ENCODE measurements around the gene TAS2R39. TPM values are rescaled to one million over a fixed set of nuclear protein-coding genes. Genes with fewer than 3 reads are reported as not detected.

The TAS2R39 gene
- not detected in 5 replicates for total RNA-seq (2022; extraction: Qiagen RNA extraction; ENCODE audit: low read depth)

DNA sequence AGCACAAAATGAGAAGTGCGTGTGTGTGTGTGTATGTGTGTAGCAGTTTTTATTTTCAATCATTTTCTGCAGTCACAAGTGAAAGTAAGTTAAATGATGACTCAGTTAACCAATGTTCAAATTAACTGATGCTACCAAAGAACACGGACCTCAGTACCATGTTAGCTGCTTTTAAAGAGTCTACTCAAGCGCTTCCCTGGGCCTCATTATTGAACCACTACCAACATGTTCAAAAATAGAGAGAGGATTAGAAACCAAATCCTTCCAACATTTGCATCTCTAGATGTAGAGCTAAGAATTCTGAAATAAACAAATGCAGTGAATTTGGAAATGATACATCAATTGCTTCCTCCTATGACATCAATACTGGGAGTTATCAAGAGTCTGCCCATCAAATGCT, at the start of gene TAS2R39:
Gene TAS2R39, plus strand, starts transcription at position 396 of the 400 bp plus-strand sequence. Its CDS starts 0 bp downstream, at position 396.

DNA sequence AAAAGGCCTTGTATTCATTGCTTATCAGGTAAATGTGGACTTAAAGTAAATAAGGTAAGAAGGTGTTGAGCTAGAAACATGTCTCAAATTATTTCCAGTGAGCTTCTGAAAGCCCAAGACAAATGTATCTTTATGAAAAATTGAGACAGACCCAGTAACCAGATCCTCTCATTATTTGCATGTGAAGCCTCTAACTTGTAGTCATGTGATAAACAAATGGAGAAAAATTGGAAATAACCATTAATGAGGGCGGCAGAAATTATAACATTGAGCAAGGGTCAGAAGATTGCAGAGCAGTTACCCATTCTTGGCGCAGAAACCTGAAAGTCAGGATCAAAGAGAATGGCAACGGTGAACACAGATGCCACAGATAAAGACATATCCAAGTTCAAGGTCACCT, 38.5 kb downstream of the TAS2R39 start, which contains the start of gene TAS2R40:
Gene TAS2R40, plus strand, starts transcription at position 301 of the 400 bp plus-strand sequence. Its CDS starts 42 bp downstream, at position 343.

Other genes starting within 250 kb of the TAS2R39 start
- gene TRPV5, start 249.7 kb upstream of the TAS2R39 start, total RNA-seq (2022; extraction: Qiagen RNA extraction; ENCODE audit: low read depth): not detected in 5 replicates
- gene LLCFC1, start 243.9 kb upstream of the TAS2R39 start, total RNA-seq (2022; extraction: Qiagen RNA extraction; ENCODE audit: low read depth): not detected in 5 replicates
- gene KEL, start 221.1 kb upstream of the TAS2R39 start, total RNA-seq (2022; extraction: Qiagen RNA extraction; ENCODE audit: low read depth): not detected in 5 replicates
- gene OR9A2, start 156.3 kb upstream of the TAS2R39 start, total RNA-seq (2022; extraction: Qiagen RNA extraction; ENCODE audit: low read depth): not detected in 5 replicates
- gene OR6V1, start 131.1 kb upstream of the TAS2R39 start, total RNA-seq (2022; extraction: Qiagen RNA extraction; ENCODE audit: low read depth): not detected in 5 replicates
- gene PIP, start 51.3 kb upstream of the TAS2R39 start, total RNA-seq (2022; extraction: Qiagen RNA extraction; ENCODE audit: low read depth): 0.27 to 0.30 TPM in 2 of 5 replicates, not detected in the others
- gene TAS2R40, start 38.6 kb downstream of the TAS2R39 start, total RNA-seq (2022; extraction: Qiagen RNA extraction; ENCODE audit: low read depth): not detected in 5 replicates
- 109 to 119 TPM (median 117 TPM) in 5 replicates for gene GSTK1, start 80.0 kb downstream of the TAS2R39 start, total RNA-seq (2022; extraction: Qiagen RNA extraction; ENCODE audit: low read depth)
- 0.69 to 1.9 TPM (median 1.2 TPM) in 5 replicates for gene TMEM139, start 101.5 kb downstream of the TAS2R39 start, total RNA-seq (2022; extraction: Qiagen RNA extraction; ENCODE audit: low read depth)
- gene CASP2, start 104.9 kb downstream of the TAS2R39 start, total RNA-seq (2022; extraction: Qiagen RNA extraction; ENCODE audit: low read depth): 18.3 to 23.0 TPM (median 19.6 TPM) in 5 replicates
- 0.03 to 0.08 TPM (median 0.03 TPM) in 3 of 5 replicates, not detected in the others for gene CLCN1, start 132.7 kb downstream of the TAS2R39 start, total RNA-seq (2022; extraction: Qiagen RNA extraction; ENCODE audit: low read depth)
- 0.27 to 0.65 TPM (median 0.40 TPM) in 5 replicates for gene FAM131B, start 179.3 kb downstream of the TAS2R39 start, total RNA-seq (2022; extraction: Qiagen RNA extraction; ENCODE audit: low read depth)
- gene ZYX, start 197.9 kb downstream of the TAS2R39 start, total RNA-seq (2022; extraction: Qiagen RNA extraction; ENCODE audit: low read depth): 151 to 199 TPM (median 194 TPM) in 5 replicates
- gene EPHA1, start 225.4 kb downstream of the TAS2R39 start, total RNA-seq (2022; extraction: Qiagen RNA extraction; ENCODE audit: low read depth): 0.15 to 0.29 TPM in 2 of 5 replicates, not detected in the others

All from A549 treated with GW870086 at 1 μM for 4 hours (cell line).